CD4-positive, alpha-beta T cell treated with Interleukin-15 for 1 hour (primary cell): Measurements from ENCODE around the gene NTRK2.

Experiments used
- DNase-seq: peaks from one replicate; pipeline ENCODE4 v3.0.0-alpha.2; 2020

Gene NTRK2

GRCh38 chr9:84823421-84824271 lies 154.1 kb downstream of the NTRK2 start:
- DNase-seq = no peak

DNA sequence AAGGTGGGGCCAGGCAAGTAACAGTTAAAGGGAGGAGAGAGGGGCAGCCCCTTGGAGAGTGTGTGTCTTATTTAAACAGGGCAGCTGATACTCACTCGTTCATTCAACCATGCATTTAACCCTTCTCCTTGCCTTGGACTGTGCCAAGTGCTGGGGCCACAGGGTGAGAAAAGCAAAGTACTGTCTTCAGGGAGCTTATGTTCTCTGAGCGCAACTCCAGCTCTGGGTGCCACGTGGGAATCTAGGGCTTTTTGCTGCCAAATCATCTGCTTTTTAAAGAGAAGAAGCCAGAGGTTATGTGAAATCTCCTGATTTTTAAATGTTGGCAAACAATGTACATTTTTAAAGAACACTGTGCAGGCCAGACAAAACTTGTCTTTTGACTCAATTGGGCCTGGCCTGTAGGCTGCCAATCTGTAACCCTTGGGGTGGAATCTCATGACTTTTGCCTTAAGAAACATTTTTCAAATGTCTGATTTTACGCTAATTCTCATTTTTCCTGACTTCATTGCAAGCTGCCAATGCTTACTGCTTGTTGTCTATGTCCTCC lies 157.8 kb downstream of the NTRK2 start:
- DNase-seq = no peak

DNA sequence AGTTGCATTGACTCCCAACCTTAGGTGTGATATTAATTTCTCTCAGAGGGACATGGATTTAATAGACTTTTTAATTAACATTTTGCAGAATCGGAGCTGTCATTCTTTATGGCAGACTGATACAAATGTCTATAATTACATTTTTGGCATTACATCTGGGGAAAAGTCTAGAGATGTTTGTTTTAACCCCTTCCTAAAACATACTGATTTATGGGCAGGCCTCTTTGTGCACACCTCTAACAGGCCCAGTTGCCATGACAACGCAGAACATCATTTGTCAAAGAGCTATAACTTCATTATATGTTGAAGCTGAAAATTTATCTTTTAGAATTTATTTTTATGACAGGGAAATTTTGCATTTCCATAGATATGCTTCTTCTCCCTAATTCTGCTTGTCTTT lies 158.5 kb downstream of the NTRK2 start:
- DNase-seq = no peak

GRCh38 chr9:84829471-84829870 lies 159.9 kb downstream of the NTRK2 start:
- DNase-seq = no peak

DNA sequence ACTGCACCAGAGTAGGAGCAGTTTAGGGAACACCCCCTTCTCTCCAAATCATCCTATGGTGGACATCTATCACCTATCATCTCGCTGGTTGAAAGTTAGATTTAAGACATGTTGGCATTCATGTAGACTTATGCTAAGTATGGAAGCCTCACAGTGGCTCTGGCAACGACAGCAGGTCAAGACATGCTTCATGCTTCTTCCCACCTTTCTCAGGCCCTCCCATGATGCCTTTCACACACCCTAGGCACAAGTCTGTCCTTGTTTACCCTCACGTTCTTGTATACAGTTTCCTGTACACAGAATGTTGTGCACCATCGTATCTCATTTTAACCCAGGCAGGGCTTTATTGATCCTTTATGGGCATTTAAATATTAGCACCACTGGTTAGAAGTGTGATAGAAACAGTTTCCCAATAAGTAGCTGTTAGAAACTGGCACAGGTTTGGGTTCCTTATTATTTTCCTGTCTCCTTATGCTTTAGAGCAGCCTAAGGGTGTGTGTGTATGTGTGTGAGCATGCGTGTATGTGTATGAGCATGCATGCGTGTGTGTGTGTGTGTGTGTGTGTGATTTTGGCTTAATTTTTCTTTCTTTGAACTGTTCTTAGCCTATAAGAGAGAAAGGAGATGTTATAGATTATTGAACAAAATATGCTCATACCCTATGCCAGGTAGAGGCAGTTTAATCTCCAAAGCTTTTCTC lies 160.6 kb downstream of the NTRK2 start:
- no peak for DNase-seq

GRCh38 chr9:84831377-84831776 lies 161.8 kb downstream of the NTRK2 start:
- DNase-seq = no peak

DNA sequence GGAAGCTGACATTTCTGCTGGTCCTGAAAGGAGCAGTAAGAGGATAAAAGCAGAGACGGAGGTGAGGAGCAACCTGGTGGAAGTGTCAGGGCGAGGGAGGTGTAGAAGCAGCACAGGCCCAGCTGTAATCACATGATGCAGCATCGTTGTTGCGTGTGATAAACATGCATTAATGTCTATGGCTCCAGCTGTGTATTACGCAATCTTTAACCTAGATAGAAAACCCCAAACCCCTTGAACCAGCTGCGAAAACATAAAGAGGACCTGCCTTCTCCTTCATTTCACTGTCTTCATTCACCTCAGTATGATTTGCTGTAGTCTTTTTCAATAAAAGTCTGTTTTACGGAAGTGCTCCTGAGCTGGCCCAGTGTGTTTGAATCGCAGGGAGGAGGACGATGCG lies 162.9 kb downstream of the NTRK2 start:
- DNase-seq = no peak

- no peak for DNase-seq
These were observed 164.9 kb downstream of the NTRK2 start for GRCh38 chr9:84834426-84834825.

GRCh38 chr9:84835745-84836144 lies 166.2 kb downstream of the NTRK2 start:
- no peak for DNase-seq

- DNase-seq = no peak
These were observed 169.3 kb downstream of the NTRK2 start for GRCh38 chr9:84838879-84839278.

- no peak for DNase-seq
These were observed 170.0 kb downstream of the NTRK2 start for GRCh38 chr9:84839541-84839940.

DNA sequence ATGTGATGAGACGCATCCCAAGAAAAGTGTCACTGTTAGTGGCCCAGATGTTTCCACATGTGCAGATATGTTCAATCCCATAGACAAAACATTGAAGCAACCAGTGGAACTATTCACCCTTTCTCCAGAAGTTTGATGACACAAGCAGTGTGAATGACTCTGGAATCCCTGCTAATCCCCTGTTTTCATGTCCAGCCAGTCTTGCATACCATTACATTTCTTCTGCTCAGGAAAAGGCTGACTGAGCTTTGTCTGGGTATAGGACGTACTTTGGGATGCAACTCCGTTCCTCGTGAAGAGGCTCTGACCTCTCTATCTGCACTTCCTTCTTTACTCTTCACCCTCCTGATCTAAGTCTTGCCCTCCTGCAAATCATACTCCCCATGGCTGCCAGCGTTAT lies 172.4 kb downstream of the NTRK2 start:
- no peak for DNase-seq

- no peak for DNase-seq
These were observed 173.8 kb downstream of the NTRK2 start for GRCh38 chr9:84843175-84843824.

DNA sequence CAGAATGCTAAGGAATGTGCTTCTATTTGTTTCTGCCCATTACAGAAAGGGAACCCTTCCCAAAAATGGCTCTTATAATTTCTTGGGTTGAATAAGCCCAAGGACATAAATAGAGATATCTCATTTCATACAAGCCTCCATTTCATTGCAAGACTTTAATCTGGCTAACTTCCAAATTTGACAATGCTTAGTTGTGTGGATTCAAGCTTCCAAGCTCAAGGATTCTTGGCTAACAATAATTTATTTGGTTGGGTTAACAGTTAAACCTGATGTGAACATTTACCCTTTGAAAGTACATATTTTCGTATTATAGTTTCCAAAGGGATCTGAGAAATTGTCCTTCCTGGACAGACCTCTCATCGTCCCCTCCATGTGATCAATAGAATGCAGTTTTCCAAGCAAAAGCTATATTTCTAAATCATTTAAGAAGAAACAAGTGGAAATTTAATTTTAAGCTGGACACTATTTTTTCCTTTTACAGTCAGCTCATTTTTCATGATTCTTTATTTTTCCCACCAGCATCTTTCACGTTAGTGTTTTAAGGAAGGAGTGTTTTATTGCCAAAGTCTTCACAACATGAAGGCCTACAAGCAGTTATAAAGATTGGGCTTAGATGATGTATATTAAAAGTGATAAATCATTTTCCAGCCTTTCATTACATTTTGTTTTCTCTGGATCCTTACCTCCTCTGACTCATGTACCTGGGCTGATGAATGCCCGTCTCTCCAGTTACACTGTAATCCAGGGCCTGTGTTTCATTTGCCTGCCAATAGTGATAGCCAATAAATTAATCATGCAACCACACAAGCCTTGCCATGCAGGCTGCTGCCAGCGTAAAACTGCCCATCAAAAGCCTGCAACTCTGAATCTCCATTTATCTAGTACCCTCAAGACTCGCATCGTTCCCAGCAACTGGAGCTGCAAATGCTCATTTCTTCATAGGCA lies 176.7 kb downstream of the NTRK2 start:
- no peak for DNase-seq

DNA sequence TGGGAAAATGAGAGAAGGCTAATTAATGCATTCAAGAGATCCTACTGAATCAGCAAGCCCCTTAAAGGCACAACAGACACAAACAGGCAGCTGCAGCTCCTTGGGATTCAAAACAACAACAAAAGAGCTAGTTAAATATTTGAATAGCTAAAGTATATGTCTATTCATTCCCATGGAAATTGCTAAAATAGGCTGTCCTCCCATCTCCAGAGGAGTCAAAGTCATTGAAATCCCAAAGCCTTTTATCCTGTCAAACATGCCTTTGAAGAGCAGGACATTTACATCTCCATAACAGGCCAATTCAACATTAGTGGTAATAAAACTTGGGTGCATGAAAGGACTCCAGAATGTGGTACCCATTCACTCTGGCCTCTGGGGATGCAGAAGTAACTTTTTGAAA lies 177.4 kb downstream of the NTRK2 start:
- DNase-seq = no peak

DNA sequence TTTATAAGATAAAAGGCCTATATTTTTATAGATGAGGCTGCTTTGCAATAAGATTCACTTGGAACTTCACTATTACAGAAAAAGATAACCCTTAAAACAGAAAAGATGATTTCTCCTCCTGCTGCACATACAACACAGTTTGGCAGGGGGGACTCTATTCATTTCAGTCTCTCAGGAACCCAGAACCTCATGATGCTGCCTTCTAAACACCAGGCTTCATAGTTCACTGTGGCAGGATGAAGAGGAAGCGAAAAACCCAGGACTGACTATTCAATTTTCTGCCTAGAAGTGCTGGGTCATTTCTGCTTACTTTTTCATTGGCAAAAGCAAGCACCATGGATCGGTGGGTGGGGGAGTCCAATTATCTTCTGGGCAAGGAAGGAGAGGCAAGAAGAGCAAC lies 179.5 kb downstream of the NTRK2 start:
- no peak for DNase-seq

DNA sequence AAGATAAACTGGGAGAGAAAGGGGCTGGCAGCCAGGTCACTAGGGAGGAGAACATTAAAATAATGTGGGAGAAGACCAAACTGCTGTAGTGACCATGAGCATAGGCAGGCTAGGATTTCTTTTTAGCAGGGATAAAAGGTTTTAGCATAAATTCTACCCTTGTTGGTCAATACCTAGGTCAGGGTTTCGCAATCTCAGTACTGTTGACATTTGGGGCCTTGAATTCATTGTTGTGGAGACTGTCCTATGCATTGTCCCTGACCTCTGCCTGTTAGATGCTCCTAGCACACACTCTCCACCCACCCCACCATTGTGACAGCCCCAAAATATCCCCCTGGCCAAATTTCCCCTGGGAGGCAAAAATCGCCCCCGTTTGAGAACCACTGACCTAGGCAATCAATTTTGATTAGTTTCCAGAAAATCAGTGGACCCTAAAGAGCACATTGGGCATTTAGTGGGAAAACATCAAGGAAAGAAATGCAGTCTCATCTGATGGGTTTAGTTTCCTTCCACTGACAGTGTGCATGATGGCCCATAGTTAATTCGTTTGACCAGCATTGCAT lies 181.4 kb downstream of the NTRK2 start:
- no peak for DNase-seq

DNA sequence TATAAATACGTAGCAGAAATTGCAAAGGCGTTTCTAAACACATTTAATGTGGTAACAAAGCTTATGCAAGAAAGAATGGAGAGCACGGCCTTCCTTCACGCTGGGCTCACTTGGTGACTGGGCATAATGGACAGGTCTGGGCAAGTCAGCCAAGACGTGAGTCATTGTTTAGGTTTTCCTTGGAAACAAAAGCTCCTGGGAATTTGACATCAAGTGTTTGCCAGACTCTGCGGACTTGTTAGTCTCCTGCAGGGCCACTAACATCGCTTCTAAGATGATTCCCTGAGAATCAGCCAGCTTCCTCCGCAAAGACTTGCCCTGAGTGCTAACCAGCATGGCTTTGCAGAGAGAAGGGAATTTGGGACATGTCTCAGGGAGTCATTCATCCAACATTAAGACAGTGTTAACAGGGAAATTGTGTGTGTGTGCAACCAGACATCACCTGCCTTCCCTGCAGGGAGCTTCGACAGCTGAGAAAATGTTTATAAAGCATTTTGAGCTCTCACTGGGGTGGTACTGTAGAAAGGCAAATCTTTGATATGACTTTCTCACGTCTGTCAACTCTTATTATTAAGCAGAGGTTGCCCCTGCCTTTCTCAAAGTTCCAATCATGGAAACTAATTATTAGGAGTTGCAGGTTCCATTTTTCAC lies 182.5 kb downstream of the NTRK2 start:
- DNase-seq = no peak

GRCh38 chr9:84852617-84853301 lies 183.2 kb downstream of the NTRK2 start:
- DNase-seq = no peak

DNA sequence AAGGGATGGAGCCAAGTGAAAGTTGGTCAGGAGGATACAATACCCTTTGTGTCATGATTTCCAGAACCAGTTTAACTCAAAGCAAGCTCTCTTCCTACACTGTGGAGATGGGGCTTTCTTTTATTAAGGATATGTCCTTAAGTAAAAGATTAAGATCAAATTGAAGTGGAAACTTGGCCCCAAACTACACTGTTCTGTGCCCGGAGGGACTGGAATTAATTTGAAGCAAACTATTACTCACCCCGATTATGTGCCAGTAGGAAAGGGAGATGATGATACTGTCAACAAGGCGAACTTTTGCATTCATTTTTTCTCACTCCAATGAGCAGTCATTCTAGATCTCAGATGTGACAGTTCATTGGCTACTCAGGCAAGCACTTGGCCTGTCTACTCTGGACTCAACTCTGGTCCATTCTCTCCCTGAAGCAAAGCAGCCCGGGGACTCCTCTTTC lies 186.7 kb downstream of the NTRK2 start:
- no peak for DNase-seq

DNA sequence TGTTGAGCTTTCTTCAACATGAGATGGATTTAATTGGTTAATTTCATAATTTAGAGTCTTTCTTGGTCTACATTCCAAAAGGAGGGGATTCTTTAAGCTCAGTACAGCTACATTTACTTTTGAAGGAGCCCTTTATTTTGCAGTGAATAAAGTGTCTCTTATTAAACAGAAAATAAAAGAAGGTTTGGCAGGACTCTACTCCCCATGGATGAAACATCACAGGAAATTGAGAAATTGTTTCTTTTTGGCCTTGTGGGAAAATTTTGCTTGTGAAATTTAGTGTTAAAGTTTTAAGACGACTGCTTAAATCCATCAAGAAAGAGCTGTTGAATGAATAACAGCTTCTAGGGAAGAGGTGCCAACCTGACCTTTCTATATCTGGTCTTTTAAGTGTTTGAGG lies 187.7 kb downstream of the NTRK2 start:
- no peak for DNase-seq
